ENCODE data around the gene NINJ2.
"Not testable (repeated sequence)": the region's sequence is repeated elsewhere in the genome, so short reads cannot be mapped to it uniquely, and the experiment has no call there.

NINJ2 gene

DNA sequence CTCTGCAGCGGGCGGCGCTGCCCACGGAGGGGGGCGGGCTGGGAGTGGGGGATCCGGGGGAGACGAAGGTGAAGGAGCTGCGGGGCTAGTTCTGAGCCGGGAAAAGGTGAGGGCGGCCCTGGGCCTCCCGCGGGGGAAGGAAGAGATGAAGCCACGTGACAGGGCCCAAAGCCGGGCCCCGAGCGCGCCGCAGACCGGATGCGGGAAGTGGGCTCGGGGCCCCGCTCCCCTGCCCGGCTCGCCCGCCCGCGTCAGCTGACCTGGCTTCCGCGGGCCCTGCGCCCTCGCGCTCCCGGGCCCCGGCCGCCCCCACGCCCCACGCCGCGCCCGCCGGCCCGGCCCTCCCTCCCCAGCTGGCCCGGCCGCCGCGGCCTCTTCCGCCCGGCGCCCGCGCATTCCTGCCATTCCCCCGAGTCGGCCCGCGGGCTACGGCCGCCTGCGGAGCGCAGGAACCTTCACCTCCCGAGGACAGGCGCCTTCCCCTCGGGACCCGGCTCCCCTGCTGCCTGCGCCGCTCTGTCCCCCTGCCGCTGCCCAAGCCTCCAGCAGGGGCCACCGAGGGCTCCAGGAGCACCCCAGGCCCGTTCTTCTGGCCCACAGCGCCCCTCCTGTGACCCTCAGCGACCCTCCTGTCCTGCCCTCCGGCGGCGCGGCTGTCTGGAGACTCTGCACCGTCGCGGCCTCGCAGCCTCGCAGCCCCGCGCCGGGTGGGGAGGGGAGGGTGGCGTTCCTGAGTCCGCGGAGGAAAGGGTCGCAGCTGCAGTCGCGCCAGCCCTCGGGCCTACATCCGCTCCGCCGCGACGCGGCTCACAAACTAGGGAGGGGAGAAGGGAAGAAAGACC is 20.4 kb downstream of the NINJ2 start:
- peak; percentile 59 for DNase-seq (ENCODE audit: low read depth in 1 of 2, low spot score in 1 of 2)

DNA sequence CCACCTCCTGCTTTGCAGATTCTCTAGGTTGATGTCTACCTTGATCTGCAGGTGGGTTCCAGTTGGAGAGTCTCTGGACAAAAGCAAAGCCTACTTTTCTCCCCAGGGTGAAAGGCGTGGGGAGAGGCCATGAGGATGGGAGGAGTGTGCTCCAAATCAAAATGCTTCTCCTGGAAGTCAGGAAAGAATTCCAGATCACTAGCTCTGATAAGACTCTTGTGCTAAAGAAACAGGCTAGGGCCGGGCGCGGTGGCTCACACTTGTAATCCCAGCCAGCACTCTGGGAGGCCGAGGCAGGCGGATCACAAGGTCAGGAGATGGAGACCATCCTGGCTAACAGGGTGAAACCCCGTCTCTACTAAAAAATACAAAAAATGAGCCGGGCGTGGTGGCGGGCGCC is 21.9 kb downstream of the NINJ2 start:
- not testable (repeated sequence) for DNase-seq (ENCODE audit: low read depth in 1 of 2, low spot score in 1 of 2)

DNA sequence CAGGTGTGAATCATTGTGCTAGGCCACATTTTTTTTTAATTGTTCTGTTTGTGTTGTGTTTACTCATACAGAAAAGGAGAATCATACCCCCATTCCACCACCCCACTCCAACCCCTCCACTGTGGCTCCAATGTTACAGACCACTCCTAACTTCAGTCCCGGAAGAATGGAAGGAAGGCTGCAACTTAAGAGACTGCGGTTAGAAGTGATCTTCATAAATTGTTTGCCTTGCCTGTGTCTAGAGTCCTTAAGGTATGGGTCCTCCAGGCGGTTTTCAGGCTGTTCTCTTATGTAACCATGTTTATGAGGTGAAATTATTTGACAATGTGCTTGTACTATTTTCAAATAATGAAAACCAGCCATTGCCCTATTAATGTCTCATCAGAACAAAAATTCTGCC is 22.5 kb downstream of the NINJ2 start:
- DNase-seq (ENCODE audit: low read depth in 1 of 2, low spot score in 1 of 2): no peak

DNA sequence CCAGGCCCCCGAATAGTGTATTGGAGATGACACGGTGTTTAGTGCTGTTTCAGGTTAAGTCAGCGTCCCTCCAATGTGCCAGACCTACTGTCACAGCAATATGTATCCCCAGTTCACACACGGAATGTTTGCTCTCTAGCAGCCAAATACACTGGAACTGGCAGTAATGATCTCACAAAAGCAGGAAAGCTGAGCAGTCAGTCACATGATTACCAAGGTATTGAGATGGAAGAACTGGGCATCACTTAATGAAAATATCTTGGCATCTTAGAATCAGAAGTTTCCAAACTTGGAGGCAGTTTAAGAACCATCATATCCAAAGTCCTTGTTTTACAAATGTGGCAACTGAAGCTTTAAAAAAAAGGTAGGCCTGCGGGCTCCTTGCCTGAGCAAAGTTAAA is 23.3 kb downstream of the NINJ2 start:
- no peak for DNase-seq (ENCODE audit: low read depth in 1 of 2, low spot score in 1 of 2)

DNA sequence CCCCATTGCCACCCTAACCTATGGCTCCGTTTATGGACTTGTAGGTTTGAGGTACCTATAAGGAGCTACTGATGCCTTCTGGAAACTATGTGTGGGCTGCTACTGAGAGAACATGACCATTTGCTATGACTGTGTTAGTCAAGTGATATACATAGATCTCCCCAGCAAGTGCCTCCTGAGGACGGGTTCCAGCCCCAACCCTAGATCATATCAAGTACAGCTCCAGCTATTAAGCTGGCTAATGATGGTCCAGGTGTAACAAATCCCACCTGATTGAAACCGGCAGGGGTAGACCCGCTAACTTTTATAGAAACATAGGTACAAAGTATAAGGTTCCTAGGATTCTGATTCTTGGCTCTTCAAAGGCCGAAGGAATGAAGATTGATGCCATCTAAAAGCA is 23.7 kb downstream of the NINJ2 start:
- DNase-seq (ENCODE audit: low read depth in 1 of 2, low spot score in 1 of 2): no peak

DNA sequence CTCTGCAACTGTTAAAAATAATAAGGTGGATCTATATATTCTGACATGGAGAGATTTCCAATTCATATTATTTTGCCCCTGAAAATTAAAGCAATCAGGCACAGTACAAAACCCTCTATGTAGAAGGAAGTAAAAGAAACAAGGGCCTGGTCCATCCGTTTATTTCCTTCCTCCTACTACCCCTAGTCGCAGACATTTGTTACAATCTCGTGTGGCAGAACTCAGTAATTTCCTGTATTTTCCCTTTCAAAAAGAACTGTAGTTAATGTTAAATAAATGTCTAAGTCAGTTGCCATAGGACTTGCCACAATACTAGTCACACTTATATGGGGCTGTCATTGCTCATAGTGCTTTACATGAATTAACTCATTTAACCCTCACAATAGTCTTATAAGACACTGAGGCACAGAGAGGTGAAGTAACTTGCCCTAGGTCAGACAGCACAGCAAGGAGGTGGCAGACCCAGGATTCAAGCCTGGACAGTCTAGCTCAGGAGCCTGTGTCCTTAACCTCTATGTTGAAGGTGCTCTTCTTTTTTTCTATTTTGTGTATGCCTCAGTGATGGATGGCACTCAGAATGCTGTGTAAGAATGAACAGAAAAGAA is 24.2 kb downstream of the NINJ2 start:
- DNase-seq (ENCODE audit: low read depth in 1 of 2, low spot score in 1 of 2): no peak

DNA sequence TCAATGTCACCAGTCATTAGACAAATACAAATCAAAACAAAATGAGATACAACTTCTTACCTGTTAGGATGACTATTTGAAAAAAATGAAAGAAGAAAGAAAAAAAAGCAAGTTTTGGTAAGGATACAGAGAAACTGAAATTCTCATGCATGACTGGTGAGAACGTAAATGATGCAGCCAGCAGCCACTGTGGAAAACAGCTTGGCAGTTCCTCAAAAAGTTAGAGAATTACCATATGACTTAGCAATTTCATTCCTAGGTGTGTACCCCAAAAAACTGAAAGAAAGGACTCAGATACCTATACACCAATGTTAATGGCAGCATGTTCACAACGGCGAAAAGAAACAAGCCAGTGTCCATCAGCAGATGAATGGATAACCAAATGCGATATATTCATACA is 26.6 kb downstream of the NINJ2 start:
- DNase-seq (ENCODE audit: low read depth in 1 of 2, low spot score in 1 of 2): no peak

DNA sequence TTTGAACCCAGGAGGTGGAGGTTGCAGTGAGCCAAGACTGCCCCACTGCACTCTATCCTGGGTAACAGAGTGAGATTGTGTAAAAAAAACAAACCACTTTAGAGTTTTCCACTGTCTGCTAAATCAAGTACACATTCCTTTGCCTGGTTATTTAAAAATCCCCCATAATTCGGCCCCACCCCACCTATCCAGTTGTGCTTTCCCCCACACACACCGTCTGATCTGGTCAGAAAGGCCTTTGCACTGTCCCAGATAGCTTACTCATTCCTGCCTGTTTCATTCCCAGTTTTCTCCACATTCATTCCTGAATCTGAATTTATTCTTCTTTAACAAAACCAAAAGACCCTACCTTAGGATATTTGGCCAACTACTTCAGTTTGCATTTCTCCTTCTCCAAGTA is 29.5 kb downstream of the NINJ2 start:
- DNase-seq (ENCODE audit: low read depth in 1 of 2, low spot score in 1 of 2): no peak

DNA sequence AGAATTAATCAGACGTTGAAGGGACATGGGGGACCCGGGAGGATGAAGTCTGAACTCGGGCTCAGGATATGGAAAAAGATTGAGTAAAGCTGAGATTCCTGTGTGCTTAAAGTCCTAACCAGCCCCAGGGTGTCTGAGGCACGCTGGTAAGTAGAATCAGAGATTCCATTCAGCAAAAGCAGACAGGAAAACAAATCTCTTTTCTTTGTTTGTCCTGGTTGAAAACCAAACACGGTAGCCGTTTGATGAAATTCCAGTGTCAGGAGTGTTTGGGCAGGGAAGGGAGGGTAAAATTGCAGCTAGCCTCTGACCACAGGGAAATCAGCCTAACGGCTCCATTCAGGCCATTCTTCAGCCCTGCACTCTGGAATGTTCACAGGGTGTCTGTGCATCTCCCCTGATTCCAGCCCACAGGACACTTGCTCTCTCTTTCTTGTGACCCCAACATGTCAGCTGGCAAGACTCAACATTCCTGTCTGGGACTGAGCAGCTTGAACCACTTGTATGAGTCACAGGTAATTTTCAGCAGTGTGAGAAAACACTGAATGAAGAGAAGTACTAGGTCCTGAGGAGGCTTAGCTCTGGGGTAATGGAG is 31.0 kb downstream of the NINJ2 start:
- no peak for DNase-seq (ENCODE audit: low read depth in 1 of 2, low spot score in 1 of 2)

DNA sequence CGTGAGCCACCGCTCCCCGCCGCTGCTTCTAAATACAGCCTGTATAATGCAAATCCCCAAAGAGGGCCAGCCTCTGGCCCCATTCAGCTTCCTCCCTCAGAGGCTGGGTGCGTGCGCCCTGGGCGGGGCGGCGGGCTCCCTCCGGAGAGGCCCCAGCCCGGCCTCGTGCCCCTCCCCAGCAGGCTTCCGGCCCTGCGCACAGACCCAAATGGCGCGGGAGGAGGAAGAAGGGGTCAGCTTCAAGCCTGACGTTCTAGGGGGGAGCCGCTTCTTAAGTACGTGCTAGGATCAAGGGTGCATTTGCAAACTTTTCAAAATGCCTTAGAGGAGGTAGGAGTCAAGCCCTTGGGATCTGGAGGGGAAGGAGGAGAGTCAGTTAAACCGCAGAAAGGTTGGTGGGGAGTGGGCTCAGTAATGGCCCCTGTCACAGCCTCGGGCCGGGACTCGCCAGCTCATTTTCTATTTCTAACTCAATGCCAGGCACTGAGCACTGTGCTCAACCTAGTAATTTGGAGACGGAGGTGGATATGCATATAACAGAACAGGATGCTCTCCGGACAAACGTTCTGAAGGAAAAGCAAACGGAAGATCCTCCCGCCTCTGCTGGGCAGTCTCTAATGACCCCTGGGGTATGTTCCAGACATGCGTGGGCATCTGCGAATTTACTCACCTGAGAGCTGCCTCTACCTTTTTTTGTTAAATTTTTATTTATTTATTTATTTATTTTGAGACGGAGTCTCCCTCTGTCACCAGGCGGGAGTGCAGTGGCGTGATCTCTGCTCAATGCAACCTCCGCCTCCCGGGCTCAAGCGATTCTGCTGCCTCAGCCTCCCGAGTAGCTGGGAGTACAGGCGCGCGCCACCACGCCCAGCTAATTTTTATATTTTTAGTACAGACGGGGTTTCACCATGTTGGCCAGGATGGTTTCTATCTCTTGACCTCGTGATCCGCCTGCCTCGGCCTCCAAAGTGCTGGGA is 32.3 kb downstream of the NINJ2 start:
- peak; percentile 38 to 54 for DNase-seq (ENCODE audit: low read depth in 1 of 2, low spot score in 1 of 2)

DNA sequence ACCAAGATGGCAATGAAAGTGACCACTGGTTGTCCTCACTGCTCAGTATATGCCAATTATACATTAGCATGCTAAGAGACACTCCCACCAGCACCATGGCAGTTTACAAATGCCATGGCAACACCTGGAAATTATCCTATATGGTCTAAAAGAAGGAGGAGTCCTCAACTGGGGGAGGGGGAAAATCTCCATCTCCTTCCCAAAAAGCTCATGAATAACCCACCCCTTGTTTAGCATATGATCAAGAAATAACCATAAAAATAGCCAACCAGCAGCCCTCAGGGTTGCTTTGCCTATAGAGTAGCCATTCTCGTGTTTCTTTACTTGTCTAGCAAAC is 34.5 kb downstream of the NINJ2 start:
- not testable (repeated sequence) for DNase-seq (ENCODE audit: low read depth in 1 of 2, low spot score in 1 of 2)

DNA sequence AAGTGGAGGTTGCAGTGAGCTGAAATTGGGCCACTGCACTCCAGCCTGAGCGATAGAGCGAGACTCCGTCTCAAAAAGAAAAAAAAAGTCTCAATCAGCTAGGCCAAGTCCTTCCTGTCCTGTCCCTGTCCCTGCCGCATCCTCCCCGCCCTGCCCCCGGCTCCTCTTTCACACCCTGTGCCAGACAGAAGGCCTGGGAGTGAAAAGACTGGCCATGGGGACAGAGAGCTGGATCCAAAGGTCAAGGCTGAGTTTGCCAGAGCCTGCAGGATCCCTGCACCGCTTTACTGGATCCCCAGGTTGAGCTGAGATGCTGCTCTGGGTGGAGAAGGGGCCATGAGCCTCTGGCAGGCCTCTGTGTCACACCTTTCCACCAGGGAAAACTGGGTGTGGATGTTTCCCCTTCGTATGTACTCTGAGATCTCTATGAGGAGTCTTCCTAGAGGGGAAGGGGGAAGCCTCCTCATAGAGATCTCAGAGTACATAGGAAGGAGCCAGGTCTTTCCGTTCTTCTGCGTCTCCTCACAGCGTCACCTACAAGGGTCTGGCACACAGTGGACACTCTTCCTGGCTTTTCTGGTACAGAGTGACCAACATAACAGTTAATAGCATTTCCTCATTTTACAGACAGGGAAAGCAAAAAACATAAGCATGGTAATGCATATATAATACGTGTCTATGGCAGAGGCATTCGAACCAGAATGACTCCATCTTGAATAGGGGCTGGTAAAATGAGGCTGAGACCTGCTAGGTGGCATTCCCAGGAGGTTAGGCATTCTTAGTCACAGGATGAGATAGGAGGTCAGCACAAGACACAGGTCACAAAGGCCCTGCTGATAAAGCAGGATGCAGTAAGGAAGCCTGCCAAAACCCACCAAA is 35.1 kb downstream of the NINJ2 start:
- no peak for DNase-seq (ENCODE audit: low read depth in 1 of 2, low spot score in 1 of 2)

DNA sequence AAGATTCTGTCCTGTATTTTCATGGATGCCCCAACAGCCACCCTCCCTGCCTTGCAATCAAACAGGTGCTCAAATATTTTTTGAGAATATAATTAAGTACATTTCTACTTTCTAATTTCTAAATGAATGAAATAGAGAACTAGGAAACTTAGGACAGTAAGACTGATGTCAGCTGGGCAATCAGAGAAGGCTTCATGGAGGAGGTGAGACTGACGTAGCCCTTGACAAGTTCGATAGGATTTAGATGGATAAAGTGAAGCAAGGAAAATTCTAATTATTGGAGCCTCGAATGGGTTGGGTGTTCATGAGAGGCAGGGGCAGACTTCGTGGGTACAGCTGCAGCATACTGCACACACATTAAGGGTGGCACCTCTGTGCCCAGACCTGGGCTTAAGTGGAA is 36.0 kb downstream of the NINJ2 start:
- no peak for DNase-seq (ENCODE audit: low read depth in 1 of 2, low spot score in 1 of 2)

DNA sequence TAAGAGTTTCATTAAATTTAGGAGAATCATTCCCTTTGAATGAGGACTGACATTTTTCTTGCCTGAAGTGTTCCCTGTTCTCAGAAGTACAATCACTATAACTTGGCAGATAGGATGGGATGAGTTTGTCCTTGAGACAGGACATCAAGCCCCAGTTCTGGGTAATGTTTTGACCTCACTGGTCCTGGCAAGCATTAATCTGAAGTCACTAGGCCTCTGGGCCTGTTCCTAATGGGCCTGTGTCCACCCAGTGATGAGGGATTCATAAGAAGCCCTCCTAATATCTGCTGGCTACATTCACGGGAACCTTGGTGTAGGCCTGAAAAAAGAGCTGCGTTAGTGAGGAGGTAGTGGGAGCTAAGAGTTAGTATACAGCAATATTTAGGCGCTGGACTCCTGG is 37.2 kb downstream of the NINJ2 start:
- DNase-seq (ENCODE audit: low read depth in 1 of 2, low spot score in 1 of 2): no peak

DNA sequence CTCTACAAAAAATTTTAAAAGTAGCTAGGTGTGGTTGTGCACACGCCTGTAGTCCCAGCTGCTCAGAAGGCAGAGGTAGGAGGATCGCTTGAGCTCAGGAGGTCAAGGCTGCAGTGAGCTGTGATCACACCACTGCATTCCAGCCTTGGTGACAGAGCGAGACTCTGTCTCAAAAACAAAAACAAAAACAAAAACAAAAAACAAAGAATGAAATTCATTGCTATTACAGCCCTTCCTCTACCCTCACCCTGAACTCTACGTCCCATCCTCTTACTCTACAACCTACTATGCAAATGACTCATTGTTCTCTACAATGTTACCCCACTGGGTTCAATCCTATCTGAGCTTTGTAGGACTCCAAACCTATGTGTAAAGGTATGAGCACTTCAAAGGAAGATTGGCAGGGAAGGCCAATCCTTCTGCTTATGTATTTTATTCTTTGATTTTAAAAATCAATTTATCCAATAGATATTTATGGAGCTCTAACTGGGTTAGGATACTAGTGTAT is 39.3 kb downstream of the NINJ2 start:
- no peak for DNase-seq (ENCODE audit: low read depth in 1 of 2, low spot score in 1 of 2)

DNA sequence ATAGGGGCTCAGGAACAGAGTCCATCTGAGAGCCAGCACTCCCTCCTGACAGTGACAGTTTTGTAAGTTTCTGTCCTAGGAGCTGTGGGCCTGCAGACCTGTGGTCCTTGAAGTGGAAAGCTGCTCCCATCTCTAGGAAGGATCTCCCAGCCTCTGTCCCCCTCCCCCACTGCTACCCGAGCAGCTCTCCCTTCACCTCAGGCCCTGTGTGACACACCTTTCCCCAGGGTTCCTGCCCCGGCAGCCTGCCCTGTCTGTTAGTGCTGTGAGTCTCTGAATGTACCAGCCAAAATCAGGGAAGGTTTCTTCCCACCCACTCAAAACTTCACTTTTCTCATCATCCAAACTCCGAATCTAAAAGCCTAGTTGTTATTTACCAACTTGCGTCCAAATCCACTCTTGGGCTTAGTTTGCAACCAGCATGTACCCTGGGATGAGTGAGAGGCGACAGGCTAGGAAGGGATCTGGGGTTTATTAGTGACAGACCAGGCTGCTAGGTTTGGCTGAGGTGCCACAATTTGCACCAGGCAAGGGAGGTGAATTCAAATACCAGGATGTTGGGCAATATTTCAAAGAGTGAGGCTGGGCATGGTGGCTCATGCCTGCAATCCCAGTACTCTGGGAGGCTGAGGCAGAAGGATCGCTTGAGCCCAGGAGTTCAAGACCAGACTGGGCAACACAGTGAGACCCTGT is 39.9 kb downstream of the NINJ2 start:
- no peak for DNase-seq (ENCODE audit: low read depth in 1 of 2, low spot score in 1 of 2)

DNA sequence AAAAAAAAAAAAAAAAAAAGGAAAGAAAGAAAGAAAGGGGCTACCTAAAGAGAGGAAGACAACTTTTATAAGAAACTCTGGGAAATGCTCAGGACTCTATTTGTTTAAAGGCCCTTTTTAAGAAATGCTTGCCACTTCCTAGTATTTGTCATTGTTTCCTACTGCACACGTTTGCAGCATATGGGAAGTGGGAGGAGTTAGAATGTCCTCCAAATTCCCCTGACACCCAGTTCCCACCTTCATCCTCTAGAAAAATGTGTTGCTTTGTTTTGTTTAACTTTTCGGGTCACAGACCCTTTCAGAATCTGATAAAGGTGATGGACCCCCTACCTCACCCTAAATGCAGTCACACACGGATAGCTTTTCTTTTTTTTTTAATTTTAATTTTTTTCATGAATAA is 40.8 kb downstream of the NINJ2 start:
- no peak for DNase-seq (ENCODE audit: low read depth in 1 of 2, low spot score in 1 of 2)

DNA sequence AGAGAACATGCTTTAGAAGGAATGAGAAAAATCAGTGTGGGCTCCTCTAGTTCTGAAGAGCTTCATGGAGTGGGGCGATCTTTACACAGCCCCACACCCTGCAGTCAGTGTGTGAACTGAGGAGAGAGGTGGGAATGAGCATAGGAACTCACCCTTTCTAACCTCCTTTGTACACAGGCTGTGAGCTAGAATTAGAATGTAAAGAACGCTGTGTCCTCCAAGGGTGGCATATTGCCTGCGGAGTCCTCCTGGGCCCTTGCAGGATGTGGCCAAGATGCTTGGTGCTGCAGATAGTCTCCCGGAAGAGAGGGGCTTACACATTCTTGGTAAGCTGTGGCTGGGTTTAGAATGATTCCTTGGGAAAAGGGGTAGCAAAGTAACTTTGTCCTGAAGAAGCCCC is 43.9 kb downstream of the NINJ2 start:
- no peak for DNase-seq (ENCODE audit: low read depth in 1 of 2, low spot score in 1 of 2)

DNA sequence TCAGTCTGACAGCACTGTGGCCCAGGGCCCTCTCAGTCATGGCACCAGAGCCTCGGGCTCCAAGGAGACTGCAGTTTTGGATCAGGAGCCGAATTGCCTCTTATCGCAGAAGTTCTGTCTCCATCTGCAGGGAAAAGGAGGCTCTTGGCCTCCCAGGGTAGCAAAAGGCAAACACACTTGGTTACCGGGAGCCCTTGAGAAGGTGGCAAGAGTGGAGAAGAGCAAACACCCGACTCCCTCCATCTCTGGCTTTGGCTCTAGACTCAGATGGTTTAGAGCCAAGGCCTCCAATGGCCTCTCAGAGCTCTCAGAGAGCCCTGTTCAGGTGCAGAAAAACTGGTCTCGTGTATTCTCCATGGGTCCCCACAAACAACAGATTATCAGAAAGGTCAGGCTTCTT is 44.6 kb downstream of the NINJ2 start:
- no peak for DNase-seq (ENCODE audit: low read depth in 1 of 2, low spot score in 1 of 2)

Data from stimulated activated CD4-positive, alpha-beta T cell treated with anti-CD3 and anti-CD28 coated beads, Interleukin-15, amount 100 ng/mL, for 1 hour (primary cell).